ENCODE measurements around the gene TOE1.
"Not testable (repeated sequence)": the region's sequence is repeated elsewhere in the genome, so short reads cannot be mapped to it uniquely, and the experiment has no call there.

The TOE1 gene

DNA sequence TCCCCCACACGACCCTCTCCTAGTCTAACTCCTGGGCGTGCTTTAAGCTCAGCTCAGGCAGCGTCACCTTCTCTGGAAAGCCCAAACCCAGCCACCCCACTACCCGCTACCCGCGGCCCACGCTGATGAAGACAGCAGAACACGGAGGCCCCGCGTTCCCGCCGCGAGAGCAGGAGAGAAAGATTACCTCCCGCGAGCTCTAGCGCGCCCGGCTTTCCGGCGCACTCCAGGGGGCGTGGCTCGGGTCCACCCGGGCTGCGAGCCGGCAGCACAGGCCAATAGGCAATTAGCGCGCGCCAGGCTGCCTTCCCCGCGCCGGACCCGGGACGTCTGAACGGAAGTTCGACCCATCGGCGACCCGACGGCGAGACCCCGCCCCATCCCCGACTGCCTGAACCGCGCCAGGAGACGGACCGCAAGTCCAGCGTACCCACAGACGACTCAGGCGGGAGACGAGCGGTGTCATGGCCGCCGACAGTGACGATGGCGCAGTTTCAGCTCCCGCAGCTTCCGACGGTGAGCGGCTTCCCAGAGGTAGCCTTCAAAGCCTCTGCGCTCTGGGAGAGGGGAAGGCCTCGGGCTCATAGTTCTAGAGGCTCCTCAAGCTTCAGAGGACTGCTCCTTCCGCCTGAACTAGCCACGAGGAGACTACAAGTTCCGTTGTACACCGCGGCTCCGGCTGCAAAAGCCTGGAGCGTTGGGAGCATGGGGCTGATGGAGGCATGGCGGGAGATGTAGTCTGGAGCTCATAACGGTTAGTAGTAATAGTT is at the start of gene TOE1, which contains the start of gene MUTYH:
TSS of gene TOE1 (plus strand) at position 382 of the 770 bp plus-strand sequence. CDS start at position 465, 83 bp downstream.
TSS of gene MUTYH (minus strand) at position 652 of the 770 bp plus-strand sequence. CDS start 5,935 bp downstream, outside the sequence.
- DNase-seq, result peak; percentile 84

DNA sequence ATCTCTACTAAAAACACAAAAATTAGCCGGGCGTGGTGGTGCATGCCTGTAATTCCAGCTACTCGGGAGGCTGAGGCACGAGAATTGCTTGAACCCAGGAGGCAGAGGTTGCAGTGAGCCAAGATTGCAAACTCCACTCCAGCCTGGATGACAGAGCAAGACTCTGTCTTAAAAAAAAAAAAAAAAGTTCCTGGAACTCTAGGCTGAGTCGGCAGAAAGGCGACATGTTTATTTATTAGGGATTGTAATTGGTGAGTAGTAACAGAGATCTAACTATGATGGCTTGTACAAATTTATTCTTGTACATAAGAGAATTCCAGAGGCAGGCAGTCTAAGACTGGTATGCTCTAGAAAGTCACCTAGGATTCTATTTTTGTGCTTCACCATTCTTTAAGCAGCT is 49.0 kb upstream of the TOE1 start:
- DNase-seq, result not testable (repeated sequence)

DNA sequence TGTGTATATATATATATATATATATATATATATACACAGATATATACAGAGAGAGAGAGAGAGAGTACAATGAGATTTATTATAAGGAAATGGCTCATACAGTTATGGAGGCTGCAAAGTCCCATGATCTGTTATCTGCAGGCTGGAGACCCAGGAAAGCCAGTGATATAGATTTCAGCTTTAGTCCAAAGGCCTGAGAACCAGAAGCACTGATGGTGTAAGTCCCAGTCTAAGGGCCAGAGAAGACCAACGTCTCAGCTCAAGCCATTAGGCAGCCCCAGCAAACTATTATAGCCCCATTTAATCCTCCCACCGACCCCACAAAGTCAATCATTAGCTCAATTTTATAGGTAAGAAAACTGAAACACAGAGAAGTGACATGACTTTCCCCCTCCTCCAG is 48.3 kb upstream of the TOE1 start:
- DNase-seq, result no peak

DNA sequence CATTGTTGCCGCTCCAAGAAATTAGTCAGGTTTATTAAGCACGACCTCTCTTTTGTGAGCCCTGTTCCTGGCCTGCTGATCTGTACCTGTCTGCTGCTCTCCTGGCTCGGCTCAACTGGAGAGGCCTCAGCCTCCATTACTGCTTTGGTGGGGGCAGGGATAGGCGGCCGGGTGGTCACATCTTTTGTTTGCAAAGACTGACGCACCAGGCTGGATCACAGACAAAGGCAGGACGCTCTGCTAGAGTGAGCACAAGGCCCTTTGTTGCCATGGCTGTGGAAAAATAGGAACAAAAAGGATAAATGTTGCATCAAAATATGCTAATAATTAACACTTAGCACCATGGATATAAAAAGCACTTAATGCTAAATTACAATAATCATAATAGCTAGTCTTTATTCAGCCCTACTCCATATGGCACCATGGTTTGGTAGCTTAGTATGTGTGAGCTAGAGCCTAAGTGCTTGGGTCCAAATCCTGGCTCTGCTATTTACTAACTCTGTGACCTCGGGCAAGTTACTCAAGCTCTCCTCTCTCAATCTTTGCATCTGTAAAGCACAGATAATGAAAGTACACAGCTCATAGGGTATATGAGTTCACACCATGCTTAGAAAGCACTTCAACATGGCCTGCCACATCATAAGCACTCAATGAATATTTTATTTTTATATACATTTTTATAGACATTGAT is 42.2 kb upstream of the TOE1 start:
- DNase-seq, result no peak

DNA sequence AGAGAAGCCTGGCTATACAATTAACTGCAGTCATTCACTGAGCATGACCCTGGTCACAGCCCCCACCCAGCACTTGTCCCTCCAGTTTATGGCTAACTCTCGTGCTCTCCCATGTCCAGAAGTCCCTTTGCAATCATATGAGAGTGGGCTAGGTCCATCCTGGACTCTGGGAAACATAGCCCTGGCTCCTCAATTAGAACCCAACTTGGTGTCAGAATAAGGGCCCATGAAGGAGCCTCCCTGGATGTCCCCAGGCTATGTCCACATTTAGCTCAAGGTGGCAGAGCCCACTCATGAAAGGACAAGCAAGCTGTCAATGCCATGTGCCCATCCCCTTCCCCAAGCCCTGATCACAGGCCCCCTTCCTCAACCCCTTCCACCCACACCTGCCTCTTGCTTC is 40.7 kb upstream of the TOE1 start:
- no peak for DNase-seq

DNA sequence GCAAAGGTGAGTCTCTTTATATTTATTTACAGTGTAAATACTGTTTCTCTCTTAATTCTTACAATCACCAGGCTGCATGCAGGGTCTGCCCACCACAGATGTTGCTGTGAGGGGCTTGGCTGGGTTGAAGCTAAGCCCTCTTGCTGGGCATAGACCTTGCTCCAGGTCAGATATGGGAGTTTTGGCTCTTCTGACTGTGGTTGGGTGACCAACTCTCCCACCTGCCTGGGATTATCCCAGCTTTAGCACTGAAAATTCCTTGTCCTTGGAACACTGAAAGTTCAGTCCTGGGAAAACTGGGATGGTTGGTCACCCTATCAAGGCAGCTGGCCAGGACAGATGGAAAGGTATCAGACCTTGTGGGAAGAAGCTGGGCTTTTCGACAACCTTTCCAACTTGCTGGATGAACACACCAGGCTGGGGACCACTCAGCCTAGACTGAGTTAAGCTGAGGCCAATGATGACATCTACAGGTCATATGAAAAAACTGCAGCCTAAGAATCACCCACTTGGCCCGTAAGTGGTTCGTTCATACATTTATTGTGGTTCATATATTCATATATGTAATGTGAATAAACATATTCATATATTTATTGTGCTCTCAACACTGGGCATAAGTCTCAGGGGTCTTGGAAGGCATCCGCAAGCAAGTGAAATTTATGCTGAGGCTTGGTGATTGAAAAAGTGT is 39.8 kb upstream of the TOE1 start:
- DNase-seq, result peak; percentile 41

DNA sequence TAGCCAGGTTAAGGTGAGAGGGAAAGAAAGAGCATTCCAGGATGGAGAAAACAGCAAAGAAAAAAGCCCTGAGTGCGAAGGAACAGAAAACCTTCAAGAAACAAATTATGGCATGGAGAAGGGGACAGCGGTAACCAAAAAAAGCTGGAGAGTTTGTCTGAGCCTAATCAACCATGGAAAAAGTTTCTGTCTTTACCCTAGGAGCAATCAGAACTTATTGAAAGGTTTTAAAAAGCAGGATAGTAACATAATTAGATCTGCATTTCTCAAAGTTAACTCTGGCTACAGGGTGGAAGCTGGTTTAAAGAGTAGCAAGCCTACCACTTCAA is 39.3 kb upstream of the TOE1 start:
- DNase-seq, result no peak

DNA sequence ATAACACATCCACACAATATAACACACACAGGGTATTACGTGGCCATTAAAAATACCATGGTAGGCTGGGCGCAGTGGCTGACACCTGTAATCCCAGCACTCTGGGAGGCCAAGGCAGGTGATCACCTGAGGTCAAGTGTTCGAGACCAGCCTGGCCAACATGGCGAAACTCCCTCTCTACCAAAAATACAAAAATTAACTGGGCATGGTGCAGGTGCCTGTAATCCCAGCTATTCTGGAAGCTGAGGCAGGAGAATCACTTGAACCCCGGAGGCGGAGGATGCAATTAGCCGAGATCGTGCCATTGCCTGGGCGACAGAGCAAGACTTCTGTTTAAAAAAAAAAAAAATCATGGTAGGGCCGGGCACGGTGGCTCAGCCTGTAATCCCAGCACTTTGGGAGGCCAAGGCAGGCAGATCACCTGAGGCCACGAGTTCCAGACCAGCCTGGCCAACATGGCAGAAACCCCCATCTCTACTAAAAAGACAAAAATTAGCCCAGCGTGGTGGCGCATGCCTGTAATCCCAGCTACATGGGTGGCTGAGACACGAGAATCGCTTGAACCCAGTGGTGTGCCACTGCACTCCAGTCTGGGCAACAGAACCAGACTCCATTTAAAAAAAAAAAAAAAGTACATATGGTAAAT is 37.3 kb upstream of the TOE1 start:
- no peak for DNase-seq

DNA sequence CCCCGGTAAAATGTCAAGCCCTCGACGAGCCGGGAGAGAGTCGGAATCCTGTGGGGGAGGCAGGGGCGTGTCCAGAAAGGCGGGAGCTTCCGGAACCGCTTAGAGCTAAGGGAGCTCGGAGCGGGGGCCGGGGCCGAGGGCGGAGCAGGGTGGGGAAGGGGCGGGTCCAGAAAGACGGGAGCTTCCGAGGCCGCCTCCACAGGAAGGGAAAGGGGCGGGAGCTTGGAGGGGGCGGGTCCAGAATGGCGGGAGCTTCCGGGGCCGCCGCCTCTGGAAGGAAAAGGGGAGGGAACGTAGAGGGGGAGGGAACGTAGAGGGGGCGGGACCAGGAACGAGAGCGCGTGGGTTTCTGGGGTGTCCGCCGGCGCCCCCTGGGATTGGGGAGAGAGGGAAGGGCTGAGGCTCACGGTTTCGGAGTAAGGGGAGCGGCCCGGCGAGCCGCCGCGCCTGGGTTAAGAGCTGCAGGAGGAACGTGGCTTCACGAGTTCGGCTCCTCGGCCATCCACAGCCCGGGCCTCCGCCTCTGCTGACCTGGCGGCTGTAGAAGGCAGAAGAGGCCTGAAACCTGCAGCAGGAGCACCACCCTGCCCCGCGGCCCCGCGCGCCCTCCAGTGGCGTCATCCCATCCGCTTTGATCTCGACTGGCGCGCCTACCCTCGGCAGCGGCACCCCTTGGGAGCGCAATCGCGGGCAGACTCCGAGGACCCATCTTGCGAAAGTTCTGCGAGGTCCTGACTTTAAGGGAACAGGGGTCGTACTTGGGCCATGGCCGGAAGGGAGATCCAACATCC is 36.3 kb upstream of the TOE1 start:
- peak; percentile 97 for DNase-seq

DNA sequence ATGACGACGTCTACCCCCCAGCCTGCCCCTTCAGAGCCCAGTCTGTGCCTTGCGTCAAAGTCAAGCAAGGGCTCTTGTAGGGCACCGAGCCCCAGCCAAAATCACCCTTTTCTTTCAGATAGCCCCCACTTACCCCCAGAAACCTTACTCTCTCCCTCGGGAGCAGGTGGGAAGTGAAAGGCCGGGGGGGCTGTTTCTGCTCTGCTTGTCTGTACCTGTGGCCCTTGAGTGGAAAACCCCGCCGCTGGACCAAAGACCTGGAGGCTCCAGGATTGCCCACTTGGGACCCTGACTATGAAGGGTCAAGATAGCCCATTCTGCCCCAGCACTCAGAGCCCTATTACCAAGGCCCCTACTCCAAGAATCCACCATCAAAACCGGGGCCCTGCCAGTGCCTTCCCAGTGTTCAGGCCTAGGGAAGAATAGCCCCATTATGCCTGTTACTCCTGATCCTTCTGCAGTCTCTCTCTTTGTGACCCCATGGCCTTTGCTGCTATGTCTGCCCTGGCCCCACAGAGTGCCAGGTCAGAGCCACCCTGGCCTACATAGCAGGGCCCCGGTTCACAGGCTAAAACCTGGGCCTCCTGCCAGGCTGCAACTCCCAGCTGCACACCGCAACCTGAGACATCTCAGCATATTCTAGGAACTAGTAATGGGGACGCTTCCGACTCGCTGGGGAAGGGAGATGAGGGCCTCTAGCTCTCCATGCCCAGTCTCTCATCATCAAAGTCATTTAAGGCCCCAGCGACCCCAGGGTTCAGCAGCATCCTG is 35.5 kb upstream of the TOE1 start:
- no peak for DNase-seq

DNA sequence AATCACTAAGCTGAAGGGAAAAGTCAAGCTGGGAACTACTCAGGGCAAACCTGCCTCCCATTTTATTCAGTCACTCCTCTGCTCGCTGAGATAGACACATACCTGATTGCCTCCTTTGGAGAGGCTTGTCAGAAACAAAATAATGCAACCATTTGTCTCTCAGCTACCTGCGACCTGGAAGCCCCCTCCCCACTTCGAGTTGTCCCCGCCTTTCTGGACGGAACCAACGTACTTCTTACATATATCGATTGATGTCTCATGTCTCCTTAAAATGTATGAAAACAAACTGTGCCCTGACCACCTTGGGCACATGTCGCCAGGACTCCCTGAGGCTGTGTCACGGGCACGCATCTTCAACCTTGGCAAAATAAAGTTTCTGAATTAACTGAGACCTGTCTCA is 34.7 kb upstream of the TOE1 start:
- DNase-seq, result no peak

DNA sequence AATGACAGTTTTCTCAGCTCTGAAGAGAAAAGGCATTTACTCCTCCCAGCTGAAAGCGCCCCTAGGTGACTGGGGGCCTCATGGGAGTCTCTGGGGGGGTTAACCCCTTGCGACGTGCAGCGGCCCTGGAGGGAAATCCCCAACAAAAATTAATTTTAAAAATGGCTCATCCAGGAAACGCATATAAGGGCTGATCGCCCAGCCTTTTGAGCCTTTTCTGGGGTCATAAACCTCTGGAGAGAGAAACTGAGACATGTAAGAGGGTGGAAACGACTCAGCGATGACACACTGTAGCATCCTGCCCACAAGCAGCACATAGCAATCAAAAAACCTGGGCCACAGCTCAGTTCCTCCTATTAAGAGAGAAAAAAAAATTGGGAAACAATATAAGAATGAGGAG is 33.7 kb upstream of the TOE1 start:
- DNase-seq, result no peak

DNA sequence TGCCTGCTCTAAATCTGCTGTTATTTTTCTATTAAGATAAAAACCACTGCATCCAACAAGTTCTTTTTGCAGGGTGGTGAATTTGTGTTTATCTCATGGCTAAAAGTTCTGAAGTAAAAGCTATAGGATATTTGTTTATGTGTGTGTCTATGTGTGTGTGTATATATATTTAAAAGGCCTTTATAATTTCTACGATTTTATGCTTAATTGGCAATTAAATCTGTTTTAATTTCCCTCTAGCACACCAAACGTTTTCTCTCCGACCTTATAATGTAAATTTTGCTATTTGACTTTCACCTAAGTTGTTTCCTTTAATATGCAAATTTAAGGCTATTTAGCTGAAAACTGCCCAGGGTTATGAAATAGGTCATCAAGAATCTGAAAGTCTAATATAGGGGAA is 33.1 kb upstream of the TOE1 start:
- no peak for DNase-seq

DNA sequence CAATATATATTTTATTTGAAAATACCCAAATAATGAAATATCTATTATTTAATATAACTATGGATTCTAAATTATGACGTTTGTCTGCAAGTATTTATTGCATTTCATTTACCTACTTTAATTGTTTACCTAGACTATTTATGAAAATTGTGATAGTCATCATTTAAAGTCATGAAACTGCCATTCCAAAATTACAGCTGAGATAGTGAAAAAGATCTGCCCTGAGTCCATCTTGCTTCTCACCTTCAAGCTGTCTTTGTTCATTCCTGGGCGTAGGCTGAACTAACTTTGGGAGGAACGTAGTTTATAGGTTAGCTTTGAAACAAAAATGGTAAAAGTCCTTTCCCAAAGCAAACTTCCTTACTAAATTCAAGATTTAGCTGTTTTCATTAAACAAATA is 25.7 kb upstream of the TOE1 start:
- no peak for DNase-seq

DNA sequence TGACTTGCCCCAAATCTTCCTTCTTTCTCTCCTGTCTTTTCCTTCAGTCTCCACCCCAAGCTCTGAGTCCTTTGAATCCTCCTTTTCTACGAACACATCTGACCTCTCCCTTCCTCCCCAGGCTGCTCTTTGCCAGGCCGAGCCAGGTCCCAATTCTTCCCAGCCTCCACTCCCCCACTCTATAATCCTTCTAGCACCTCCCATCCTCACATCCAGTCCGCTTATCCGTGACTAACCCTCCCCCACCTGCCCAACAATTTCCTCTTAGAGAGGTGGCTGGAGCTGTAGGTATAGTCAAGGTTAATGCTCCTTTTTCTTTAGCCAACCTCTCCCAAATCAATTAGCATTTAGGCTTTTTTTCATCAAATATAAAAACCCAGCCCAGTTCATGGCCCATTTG is 22.8 kb upstream of the TOE1 start:
- no peak for DNase-seq

DNA sequence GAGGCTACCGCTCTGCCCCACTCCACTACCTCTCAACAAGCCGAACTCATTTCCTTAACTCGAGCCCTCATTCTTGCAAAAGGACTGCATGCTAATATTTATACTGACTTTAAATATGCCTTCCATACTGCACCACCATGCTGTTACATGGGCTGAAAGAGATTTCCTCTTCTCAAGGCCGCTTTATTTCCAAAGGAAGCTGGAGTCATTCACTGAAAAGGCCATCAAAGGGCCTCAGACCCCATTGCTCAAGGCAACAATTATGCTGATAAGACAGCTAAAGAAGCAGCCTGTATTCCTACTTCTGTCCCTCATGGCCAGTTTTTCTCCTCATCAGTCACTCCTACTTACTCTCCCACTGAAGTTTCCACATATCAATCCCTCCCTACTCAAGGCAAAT is 20.2 kb upstream of the TOE1 start:
- no peak for DNase-seq

DNA sequence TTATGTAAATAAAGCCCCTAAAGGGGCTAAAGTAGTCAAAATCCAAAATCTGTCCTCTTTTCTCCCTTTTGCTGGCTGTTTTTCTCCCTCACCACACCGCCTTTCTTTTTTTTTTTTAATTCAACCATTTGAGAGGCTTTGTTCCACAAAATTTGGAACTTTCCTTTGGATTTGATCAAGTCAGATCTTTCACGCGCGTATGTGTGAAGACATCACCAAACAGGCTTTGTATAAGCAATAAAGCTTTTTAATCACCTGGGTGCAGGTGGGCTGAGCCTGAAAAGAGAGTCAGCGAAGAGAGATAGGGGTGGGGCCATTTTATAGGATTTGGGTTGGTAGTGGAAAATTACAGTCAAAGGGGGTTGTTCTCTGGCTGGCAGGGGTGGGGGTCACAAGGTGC is 18.5 kb upstream of the TOE1 start:
- DNase-seq, result no peak

DNA sequence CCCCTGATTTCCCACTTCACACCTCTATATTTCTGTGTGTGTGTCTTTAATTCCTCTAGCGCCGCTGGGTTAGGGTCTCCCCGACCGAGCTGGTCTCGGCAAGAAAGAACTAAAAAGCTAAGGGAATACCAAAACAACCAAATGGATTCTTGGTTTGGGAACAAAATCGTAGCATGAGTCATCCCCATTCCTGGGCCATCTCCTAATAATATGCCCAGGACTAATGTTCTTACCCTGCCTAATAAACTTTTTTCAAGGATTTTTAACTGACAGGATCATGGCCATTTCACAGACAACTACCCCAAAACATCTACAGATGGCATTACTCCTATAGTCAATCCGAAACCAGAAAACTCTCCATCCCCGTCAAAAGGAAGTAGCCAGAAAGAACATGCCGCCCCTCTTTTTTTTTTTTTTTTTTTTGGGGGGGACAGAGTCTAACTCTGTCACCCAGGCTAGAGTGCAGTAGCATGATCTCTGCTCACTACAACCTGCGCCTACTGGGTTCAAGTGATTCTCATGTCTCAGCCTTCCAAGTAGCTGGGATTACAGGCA is 17.4 kb upstream of the TOE1 start:
- DNase-seq, result no peak

DNA sequence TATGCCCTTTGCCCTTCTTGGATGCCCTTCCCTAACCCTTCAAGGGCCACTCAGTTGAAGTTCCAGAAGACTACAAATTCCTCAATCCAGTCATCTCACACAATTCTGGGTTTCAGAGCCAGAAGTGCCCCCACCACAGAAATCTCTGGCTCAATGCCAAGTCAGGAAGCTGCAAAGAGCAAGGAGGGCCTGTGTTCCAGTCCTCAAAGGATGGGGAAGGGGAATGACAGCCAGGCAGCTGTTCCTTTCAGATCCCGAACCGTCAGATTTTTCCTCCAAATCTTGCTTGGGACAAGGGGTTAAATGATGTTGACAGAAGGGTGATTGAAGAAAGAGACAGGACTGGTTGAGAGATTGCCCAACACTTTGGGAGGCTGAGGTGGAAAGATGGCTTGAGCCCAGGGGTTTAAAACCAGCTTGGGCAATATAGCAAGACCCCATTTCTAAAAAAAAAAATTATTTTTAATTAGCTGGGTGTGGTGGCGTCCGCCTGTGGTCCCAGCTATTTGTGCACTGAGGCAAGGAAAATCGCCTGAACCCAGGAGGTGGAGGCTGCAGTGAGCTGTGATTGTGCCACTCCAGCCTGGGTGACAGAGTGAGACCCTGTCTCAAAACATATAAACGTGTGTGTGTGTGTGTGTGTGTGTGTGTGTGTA is 14.0 kb upstream of the TOE1 start:
- no peak for DNase-seq

DNA sequence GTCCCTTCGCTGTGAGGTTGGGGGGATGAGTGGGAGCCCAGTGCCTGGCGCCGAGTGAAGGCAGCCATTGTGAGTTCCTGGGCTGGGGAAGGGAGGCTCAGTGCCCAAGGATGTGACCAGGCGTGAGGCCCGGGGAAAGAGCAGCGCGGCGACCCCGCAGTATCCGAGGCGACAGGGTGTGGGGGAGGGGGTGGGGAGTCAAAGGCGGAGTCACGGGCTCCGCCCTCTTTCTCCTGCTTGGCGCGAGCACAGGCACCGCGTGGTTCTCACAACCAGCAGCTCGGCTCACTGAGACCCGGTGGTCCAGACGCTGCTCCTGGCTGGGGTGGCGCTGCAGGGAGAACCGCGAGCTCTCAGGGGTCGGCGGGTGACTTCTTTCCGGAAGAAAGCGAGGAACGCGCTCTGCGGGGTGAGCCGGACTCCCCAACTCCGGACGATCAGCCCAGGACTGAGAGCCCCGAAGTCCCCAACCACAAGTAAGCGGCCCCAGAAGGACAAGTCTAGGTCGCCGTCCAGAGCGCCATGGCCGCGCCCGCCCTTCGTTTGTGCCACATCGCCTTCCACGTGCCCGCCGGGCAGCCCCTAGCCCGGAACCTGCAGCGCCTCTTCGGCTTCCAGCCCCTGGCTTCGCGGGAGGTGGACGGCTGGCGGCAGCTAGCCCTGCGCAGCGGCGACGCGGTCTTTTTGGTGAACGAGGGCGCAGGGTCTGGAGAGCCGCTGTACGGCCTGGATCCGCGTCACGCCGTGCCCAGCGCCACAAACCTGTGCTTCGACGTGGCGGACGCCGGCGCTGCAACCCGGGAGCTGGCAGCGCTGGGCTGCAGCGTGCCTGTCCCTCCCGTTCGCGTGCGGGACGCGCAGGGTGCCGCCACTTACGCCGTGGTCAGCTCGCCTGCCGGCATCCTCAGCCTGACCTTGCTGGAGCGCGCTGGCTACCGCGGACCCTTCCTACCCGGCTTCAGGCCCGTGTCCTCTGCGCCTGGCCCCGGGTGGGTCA is 13.0 kb upstream of the TOE1 start, which contains the start of gene HPDL:
TSS of gene HPDL (plus strand) at position 269 of the 997 bp plus-strand sequence. CDS start at position 523, 254 bp downstream.
- DNase-seq, result no peak
